ENCODE data around the gene KLHL40.

Gene KLHL40

DNA sequence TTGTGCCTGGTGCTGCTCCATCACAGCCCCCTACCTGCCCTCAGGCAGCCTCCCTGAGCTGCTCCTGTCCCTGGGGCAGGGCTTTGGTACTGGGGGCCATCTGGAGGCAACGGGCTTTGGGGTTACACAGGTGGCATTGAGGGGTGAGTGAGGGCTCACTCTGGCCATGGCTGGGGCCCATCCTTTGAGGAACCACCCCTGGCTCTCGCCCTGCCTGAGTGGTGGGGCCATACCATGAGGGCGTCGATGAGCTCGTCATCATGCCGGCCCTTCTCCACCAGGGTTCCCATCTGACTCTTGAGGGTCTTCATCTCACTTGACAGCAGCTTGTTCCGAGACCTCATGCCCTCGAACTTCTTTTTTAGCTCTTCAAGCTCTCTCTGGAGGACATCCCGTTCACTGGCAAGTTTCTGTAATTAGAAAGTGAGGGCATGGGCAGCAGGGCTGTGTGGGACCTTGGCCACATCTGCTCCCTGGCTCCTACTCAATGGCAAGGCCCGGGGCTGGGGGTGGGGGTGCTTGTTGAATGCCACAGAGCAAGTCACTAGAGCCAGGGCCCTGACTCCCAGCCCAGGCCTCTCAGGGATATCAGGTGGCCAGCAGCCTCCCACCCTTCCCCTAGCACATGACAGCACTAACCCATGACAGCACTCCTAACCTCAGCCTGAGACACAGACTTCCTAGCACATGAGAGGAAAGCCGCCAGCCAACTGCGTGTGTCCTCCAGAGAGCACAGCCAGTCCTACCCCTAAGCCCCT is 54.2 kb downstream of the KLHL40 start:
- peak overlapping the region; percentile 60 to 70 for H3K27ac ChIP-seq
- H3K4me3 ChIP-seq = no peak overlapping the region
- TF ChIP-seq, protein P1, sequence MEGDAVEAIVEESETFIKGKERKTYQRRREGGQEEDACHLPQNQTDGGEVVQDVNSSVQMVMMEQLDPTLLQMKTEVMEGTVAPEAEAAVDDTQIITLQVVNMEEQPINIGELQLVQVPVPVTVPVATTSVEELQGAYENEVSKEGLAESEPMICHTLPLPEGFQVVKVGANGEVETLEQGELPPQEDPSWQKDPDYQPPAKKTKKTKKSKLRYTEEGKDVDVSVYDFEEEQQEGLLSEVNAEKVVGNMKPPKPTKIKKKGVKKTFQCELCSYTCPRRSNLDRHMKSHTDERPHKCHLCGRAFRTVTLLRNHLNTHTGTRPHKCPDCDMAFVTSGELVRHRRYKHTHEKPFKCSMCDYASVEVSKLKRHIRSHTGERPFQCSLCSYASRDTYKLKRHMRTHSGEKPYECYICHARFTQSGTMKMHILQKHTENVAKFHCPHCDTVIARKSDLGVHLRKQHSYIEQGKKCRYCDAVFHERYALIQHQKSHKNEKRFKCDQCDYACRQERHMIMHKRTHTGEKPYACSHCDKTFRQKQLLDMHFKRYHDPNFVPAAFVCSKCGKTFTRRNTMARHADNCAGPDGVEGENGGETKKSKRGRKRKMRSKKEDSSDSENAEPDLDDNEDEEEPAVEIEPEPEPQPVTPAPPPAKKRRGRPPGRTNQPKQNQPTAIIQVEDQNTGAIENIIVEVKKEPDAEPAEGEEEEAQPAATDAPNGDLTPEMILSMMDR (IDR thresholded peaks at IDR 0.05) = no peak
- DNase-seq (ENCODE audit: low spot score) = peak; percentile 72

DNA sequence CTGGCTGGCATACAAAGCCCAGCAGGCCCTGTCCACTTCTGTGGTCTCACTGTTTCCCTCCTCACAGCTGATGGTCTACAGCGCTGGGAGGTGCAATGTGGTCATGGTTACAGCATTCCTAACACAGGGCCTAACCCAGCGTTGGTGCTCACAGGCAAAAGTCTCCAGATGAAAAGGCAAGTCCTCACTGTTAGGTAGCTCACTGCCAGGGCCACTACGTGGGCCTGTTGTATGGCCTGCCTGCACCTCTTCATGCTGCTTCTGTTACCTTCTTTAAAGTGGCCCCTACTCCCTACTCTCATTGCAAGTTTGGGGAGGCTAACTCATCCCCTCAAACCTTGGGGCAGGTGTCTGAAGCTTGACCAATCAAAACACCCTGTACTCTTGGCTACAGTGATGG is 56.5 kb downstream of the KLHL40 start:
- TF ChIP-seq, protein P1 (IDR thresholded peaks at IDR 0.05) = no peak
- H3K4me3 ChIP-seq = no peak overlapping the region
- DNase-seq (ENCODE audit: low spot score) = peak; percentile 64
- H3K27ac ChIP-seq = peak overlapping the region in 1 of 2 donors; percentile 3
